HepG2 (cell line): ENCODE measurements around the gene FTL. TPM values are rescaled to one million over a fixed set of nuclear protein-coding genes. Genes with fewer than 3 reads are reported as not detected.
A peak's percentile ranks its signal among the peaks of the same experiment; 100 is the strongest.

ENCODE experiments used
- CREB1 ChIP-seq, 2 experiments: fragments of 450-650 bp in 1 of 2; IDR thresholded peaks; 2 replicates each; pipeline ENCODE4 v1.6.1; 2016 to 2017; ENCODE audit warnings: control low read depth in 1 of 2, mild to moderate bottlenecking in 1 of 2, missing compliant biosample characterization in 1 of 2, missing genetic modification characterization in 1 of 2
- GATAD1 ChIP-seq: IDR thresholded peaks from 2 replicates; pipeline ENCODE4 v1.6.1; 2016; ENCODE audit warnings: missing genetic modification reagents, missing compliant biosample characterization
- MAX ChIP-seq: IDR thresholded peaks from 2 replicates; pipeline ENCODE4 v1.6.1; 2012; ENCODE audit warnings: inconsistent platforms
- NR0B2 ChIP-seq: sonication (generic); formaldehyde crosslinking; IDR thresholded peaks from 2 replicates; pipeline ENCODE4 v1.4.0; 2020; ENCODE audit warnings: mild to moderate bottlenecking, missing genetic modification reagents
- RNF2 ChIP-seq: fragments of 450-650 bp; conservative IDR thresholded peaks from 2 replicates; pipeline ENCODE4 v1.6.1; 2016; ENCODE audit warnings: low read depth
- SOX13 ChIP-seq, 3 experiments: fragments of 450-650 bp in 1 of 3; sonication (generic) in 1 of 3; formaldehyde crosslinking in 1 of 3; IDR thresholded peaks in 2 of 3; conservative IDR thresholded peaks in 1 of 3; 2 replicates each; pipeline versions ENCODE4 v1.5.0 to v1.6.1; 2016 to 2020; ENCODE audit warnings: antibody characterized with exemption in 1 of 3, mild to moderate bottlenecking in 1 of 3, missing compliant biosample characterization in 1 of 3, missing genetic modification reagents in 1 of 3, moderate library complexity in 1 of 3
- TFAP4 ChIP-seq: sonication (generic); IDR thresholded peaks from 2 replicates; pipeline ENCODE4 v1.6.1; 2016; ENCODE audit warnings: low read depth, borderline replicate concordance
- ZBTB26 ChIP-seq: IDR thresholded peaks from 2 replicates; pipeline ENCODE4 v1.6.1; 2016; ENCODE audit warnings: missing compliant biosample characterization, missing genetic modification reagents, borderline replicate concordance
- ZNF136 ChIP-seq: sonication (generic); formaldehyde crosslinking; IDR thresholded peaks from 2 replicates; pipeline ENCODE4 v1.8.1; 2022; ENCODE audit warnings: low read depth, mild to moderate bottlenecking, moderate library complexity, missing genetic modification reagents
- ZNF263 ChIP-seq: sonication (generic); formaldehyde crosslinking; IDR thresholded peaks from 2 replicates; pipeline ENCODE4 v1.4.0; 2020; ENCODE audit warnings: missing genetic modification reagents
- ZNF772 ChIP-seq: sonication (generic); formaldehyde crosslinking; IDR thresholded peaks from 2 replicates; pipeline ENCODE4 v1.5.0; 2020; ENCODE audit warnings: mild to moderate bottlenecking, missing genetic modification reagents
- ZNF839 ChIP-seq: sonication (generic); formaldehyde crosslinking; IDR thresholded peaks from 2 replicates; pipeline ENCODE4 v1.4.0; 2020; ENCODE audit warnings: missing genetic modification reagents, mild to moderate bottlenecking, borderline replicate concordance
- ZNF879 ChIP-seq: sonication (generic); formaldehyde crosslinking; IDR thresholded peaks from 2 replicates; pipeline ENCODE4 v1.8.1; 2023; ENCODE audit warnings: missing genetic modification reagents
- ZSCAN25 ChIP-seq: sonication (generic); formaldehyde crosslinking; IDR thresholded peaks from 2 replicates; pipeline ENCODE4 v1.8.0; 2022; ENCODE audit warnings: mild to moderate bottlenecking, missing genetic modification reagents
- ZZZ3 ChIP-seq: sonication (generic); formaldehyde crosslinking; IDR thresholded peaks from 2 replicates; pipeline ENCODE4 v1.4.0; 2020; ENCODE audit warnings: missing genetic modification reagents, mild to moderate bottlenecking, borderline replicate concordance
- polyA plus RNA-seq, 8 experiments: library from polyadenylated mRNA; depleted of rRNA in 3 of 8; stranded (reverse) in 7 of 8; unstranded in 1 of 8; fragments of >200 nt; fragmentation: Illumina TruSeq in 4 of 8; extraction: Trizol in 4 of 8; gene quantifications; 2 replicates each; pipeline versions ENCODE4 v1.2.1 to v1.2.3, GENCODE V29; 2011 to 2016; ENCODE audit warnings: low read depth in 4 of 8, missing spikeins in 1 of 8, mixed read lengths in 1 of 8; ENCODE audit not compliant: insufficient read depth in 1 of 8
- total RNA-seq, 5 experiments: library from RNA; depleted of rRNA; stranded (reverse); fragments of >200 nt; fragmentation: Illumina TruSeq; extraction: Trizol; gene quantifications; 2 replicates each; pipeline ENCODE4 v1.2.3, GENCODE V29; 2016; ENCODE audit warnings: low read depth in 1 of 5
- TF ChIP-seq, protein P1 (sequence below): sonication (generic); formaldehyde crosslinking; IDR thresholded peaks from 2 replicates; pipeline ENCODE4 v1.4.0; 2020; ENCODE audit warnings: missing genetic modification reagents, mild to moderate bottlenecking, borderline replicate concordance
- TF ChIP-seq, protein P2 (sequence below): sonication (generic); formaldehyde crosslinking; IDR thresholded peaks from 2 replicates; pipeline ENCODE4 v1.4.0; 2020; ENCODE audit warnings: missing genetic modification reagents

FTL gene
- total and polyA plus RNA-seq, 2 of the 13 experiments (the other 11 are each of a cell fraction or from before 2014, with no cell fraction given) = 2,721 to 8,800 TPM

- no peak for TF ChIP-seq CREB1 (IDR thresholded peaks at IDR 0.05)
- peak; percentile 61 for TF ChIP-seq CREB1 (CRISPR knock-in tag; IDR thresholded peaks at IDR 0.05)
- 0 out of 2 replicates have a peak, but pooled peaks have one; percentile 22 for TF ChIP-seq ZNF772
- TF ChIP-seq ZZZ3 = no peak
- no peak; the same call in 1 of the 2 replicates for TF ChIP-seq SOX13 (IDR thresholded peaks at IDR 0.05)
- no peak; a peak in 1 of 4 replicates for TF ChIP-seq SOX13 (CRISPR knock-in tag; conservative IDR thresholded peaks at IDR 0.05 in 1 of 2, IDR thresholded peaks at IDR 0.05 in 1 of 2)
- no peak for TF ChIP-seq ZNF136 (CRISPR knock-in tag)
- TF ChIP-seq, protein P1, sequence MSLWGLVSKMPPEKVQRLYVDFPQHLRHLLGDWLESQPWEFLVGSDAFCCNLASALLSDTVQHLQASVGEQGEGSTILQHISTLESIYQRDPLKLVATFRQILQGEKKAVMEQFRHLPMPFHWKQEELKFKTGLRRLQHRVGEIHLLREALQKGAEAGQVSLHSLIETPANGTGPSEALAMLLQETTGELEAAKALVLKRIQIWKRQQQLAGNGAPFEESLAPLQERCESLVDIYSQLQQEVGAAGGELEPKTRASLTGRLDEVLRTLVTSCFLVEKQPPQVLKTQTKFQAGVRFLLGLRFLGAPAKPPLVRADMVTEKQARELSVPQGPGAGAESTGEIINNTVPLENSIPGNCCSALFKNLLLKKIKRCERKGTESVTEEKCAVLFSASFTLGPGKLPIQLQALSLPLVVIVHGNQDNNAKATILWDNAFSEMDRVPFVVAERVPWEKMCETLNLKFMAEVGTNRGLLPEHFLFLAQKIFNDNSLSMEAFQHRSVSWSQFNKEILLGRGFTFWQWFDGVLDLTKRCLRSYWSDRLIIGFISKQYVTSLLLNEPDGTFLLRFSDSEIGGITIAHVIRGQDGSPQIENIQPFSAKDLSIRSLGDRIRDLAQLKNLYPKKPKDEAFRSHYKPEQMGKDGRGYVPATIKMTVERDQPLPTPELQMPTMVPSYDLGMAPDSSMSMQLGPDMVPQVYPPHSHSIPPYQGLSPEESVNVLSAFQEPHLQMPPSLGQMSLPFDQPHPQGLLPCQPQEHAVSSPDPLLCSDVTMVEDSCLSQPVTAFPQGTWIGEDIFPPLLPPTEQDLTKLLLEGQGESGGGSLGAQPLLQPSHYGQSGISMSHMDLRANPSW (CRISPR knock-in tag) = peak; percentile 63; the same call in 1 of the 2 replicates
- no peak for TF ChIP-seq ZBTB26 (CRISPR knock-in tag)
- no peak for TF ChIP-seq ZSCAN25 (CRISPR knock-in tag)
- no peak for TF ChIP-seq TFAP4
- no peak for TF ChIP-seq ZNF839 (CRISPR knock-in tag)
- TF ChIP-seq ZNF879 (CRISPR knock-in tag) = no peak
- TF ChIP-seq ZNF263 (CRISPR knock-in tag) = no peak; the same call in 1 of the 2 replicates
- no peak; the same call in 1 of the 2 replicates for TF ChIP-seq GATAD1 (CRISPR knock-in tag)
- TF ChIP-seq NR0B2 (CRISPR knock-in tag) = 0 out of 2 replicates have a peak, but pooled peaks have one; percentile 14
- peak; percentile 19 for TF ChIP-seq MAX
- TF ChIP-seq, protein P2, sequence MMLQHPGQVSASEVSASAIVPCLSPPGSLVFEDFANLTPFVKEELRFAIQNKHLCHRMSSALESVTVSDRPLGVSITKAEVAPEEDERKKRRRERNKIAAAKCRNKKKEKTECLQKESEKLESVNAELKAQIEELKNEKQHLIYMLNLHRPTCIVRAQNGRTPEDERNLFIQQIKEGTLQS = no peak
- TF ChIP-seq RNF2 = no peak
Observed at GRCh38 chr19:48967346-48968178, 2.5 kb downstream of the FTL start (continued).
